ENCODE results near the gene COA1.

- no peak for TF ChIP-seq POLR2A (IDR thresholded peaks at IDR 0.05)
- TF ChIP-seq CTCF (IDR thresholded peaks at IDR 0.05), result no peak
- TF ChIP-seq POLR2AphosphoS5 (IDR thresholded peaks at IDR 0.05), result no peak
- no peak for TF ChIP-seq EP300 (IDR thresholded peaks at IDR 0.05; ENCODE audit: low read depth)
Observed at GRCh38 chr7:43695365-43695764, 34.0 kb downstream of the COA1 start.
